Left ventricle myocardium inferior (tissue), 1 donor: ENCODE measurements around the gene DCUN1D5. TPM values are rescaled to one million over a fixed set of nuclear protein-coding genes. Genes with fewer than 3 reads are reported as not detected.

Experiments used
- total RNA-seq: library from RNA; stranded (reverse); fragmentation: NEBNext Ultra II Directional; extraction: Animal tissue kit (Norgen Biotek cat#: 25700); gene quantifications from one replicate; pipeline ENCODE4 v1.2.1, GENCODE V29; 2021
- donor health status: DM: no; HTN: yes; CAD: no; lungs with severe emphysema.

DCUN1D5 gene
- total RNA-seq, 1 donor from 2014 or later = 25.8 TPM

Other genes starting within 250 kb of the DCUN1D5 start
- gene MMP3, start 248.6 kb downstream of the DCUN1D5 start, total RNA-seq = not detected
- not detected for gene MMP12, start 217.2 kb downstream of the DCUN1D5 start, total RNA-seq
- gene MMP13, start 136.4 kb downstream of the DCUN1D5 start, total RNA-seq = not detected
- 5.4 TPM for gene DYNC2H1, start 17.3 kb upstream of the DCUN1D5 start, total RNA-seq